DOHH2 (cell line): Measurements from ENCODE around the gene SUMF1.

Experiments used
- H3F3A ChIP-seq: fragments of 200-600 bp; sonication (generic), shearing (Covaris generic); 2 replicates; pipeline ENCODE4 v1.6.0; 2016; ENCODE audit warnings: antibody characterized with exemption, mild to moderate bottlenecking; ENCODE audit not compliant: control insufficient read depth, insufficient read depth
- H3K27ac ChIP-seq: fragments of 200-600 bp; sonication (generic); 2 replicates; pipeline ENCODE4 v1.5.1; 2014; ENCODE audit warnings: low read depth, mild to moderate bottlenecking, low read length, moderate library complexity
- H3K27me3 ChIP-seq: fragments of 200-600 bp; sonication (generic); 2 replicates; pipeline ENCODE4 v1.6.1; 2014; ENCODE audit warnings: mild to moderate bottlenecking, low read length, mixed read lengths; ENCODE audit not compliant: control insufficient read depth
- H3K36me3 ChIP-seq: fragments of 200-600 bp; sonication (generic); 2 replicates; pipeline ENCODE4 v1.6.1; 2014; ENCODE audit warnings: mild to moderate bottlenecking, low read length, moderate library complexity, mixed read lengths; ENCODE audit not compliant: control insufficient read depth
- H3K4me1 ChIP-seq: fragments of 200-600 bp; sonication (generic); 2 replicates; pipeline ENCODE4 v1.6.1; 2014; ENCODE audit warnings: mild to moderate bottlenecking, low read length, mixed read lengths; ENCODE audit not compliant: control insufficient read depth
- H3K4me2 ChIP-seq: fragments of 200-600 bp; sonication (generic); 2 replicates; pipeline ENCODE4 v1.6.0; 2014; ENCODE audit warnings: mild to moderate bottlenecking, low read length, moderate library complexity
- H3K4me3 ChIP-seq: fragments of 200-600 bp; sonication (generic); 2 replicates; pipeline ENCODE4 v1.5.1; 2014; ENCODE audit warnings: mild to moderate bottlenecking, low read length, mixed read lengths
- H3K79me2 ChIP-seq: fragments of 200-600 bp; sonication (generic); 2 replicates; pipeline ENCODE4 v1.6.1; 2014; ENCODE audit warnings: mild to moderate bottlenecking, low read length, mixed read lengths; ENCODE audit not compliant: control insufficient read depth
- H3K9me2 ChIP-seq: fragments of 200-600 bp; sonication (generic); replicated peaks from 2 replicates; pipeline ENCODE4 v1.6.1; 2014; ENCODE audit warnings: mild to moderate bottlenecking, low read length, mixed read lengths; ENCODE audit not compliant: control insufficient read depth
- H3K9me3 ChIP-seq: fragments of 200-600 bp; sonication (generic); 2 replicates; pipeline ENCODE4 v1.6.1; 2014; ENCODE audit warnings: antibody characterized with exemption, low read length, mixed read lengths; ENCODE audit not compliant: control insufficient read depth, insufficient read depth
- H4K20me1 ChIP-seq: fragments of 200-600 bp; sonication (generic); 2 replicates; pipeline ENCODE4 v1.6.0; 2014; ENCODE audit warnings: low read depth, mild to moderate bottlenecking, antibody characterized with exemption, low read length, moderate library complexity; ENCODE audit not compliant: control insufficient read depth, insufficient read depth
- CTCF ChIP-seq: fragments of 200-600 bp; sonication (generic); IDR thresholded peaks from one replicate; pipeline ENCODE4 v1.5.1; 2014; ENCODE audit warnings: antibody characterized with exemption, mild to moderate bottlenecking, low read depth, low read length; ENCODE audit not compliant: poor library complexity, severe bottlenecking
- EZH2phosphoT487 ChIP-seq: fragments of 200-600 bp; sonication (generic); IDR thresholded peaks from 2 replicates; pipeline ENCODE4 v1.6.1; 2017; ENCODE audit warnings: borderline replicate concordance, mild to moderate bottlenecking, antibody characterized with exemption, low read length, moderate library complexity, mixed read lengths

Gene SUMF1

GRCh38 chr3:4311496-4311895, 155.6 kb downstream of the SUMF1 start:
- Histone ChIP-seq H3K4me1 (no peaks in the 10 kb centered on the region), H3K4me2 (no peak overlapping the region), H3K4me3 (no peak overlapping the region), H3K79me2 (peaks cover 14% of the 10 kb centered on the region), H3K27ac (no peak overlapping the region), H3K9me3 (no peaks in the 10 kb centered on the region), H4K20me1 (peaks cover 5% of the 10 kb centered on the region; the same call in 1 of the 2 replicates), H3F3A (peaks cover 2% of the 10 kb centered on the region; the same call in 1 of the 2 replicates), H3K27me3 (no peaks in the 10 kb centered on the region), H3K36me3 (peaks cover 44% of the 10 kb centered on the region), H3K9me2 (no peaks in the 10 kb centered on the region)
- no peak for TF ChIP-seq EZH2phosphoT487
- no peak for TF ChIP-seq CTCF
